ENCODE data around the gene GALNTL6.
A peak's percentile ranks its signal among the peaks of the same experiment; 100 is the strongest.

Gene GALNTL6

GRCh38 chr4:172073590-172073989, 260.4 kb downstream of the GALNTL6 start:
- no peak overlapping the region for H2BK15ac ChIP-seq (ENCODE audit: low read depth, poor library complexity, severe bottlenecking)
- H3K27me3 ChIP-seq (ENCODE audit: control insufficient read depth in 1 of 2, insufficient read depth in 1 of 2, low read length in 2 of 2) = no peaks in the 10 kb centered on the region
- no peak overlapping the region for H2AFZ ChIP-seq (ENCODE audit: low read depth, low read length)
- H2BK5ac ChIP-seq (ENCODE audit: low read depth, low read length, poor library complexity, severe bottlenecking) = no peak overlapping the region
- no peak overlapping the region for H3K4me3 ChIP-seq (ENCODE audit: insufficient read depth in 1 of 2, low read depth in 1 of 2, low read length in 2 of 2)
- H3K27ac ChIP-seq (ENCODE audit: low read length, poor library complexity, severe bottlenecking) = no peak overlapping the region
- no peaks in the 10 kb centered on the region for H3K36me3 ChIP-seq (ENCODE audit: control insufficient read depth in 1 of 2, insufficient read depth in 2 of 2, low read depth in 1 of 2, low read length in 2 of 2)
- H3K4me2 ChIP-seq (ENCODE audit: low read length, poor library complexity, severe bottlenecking) = no peak overlapping the region
- H3K18ac ChIP-seq (ENCODE audit: low read depth in 1 of 2, low read length in 2 of 2) = no peak overlapping the region
- H2BK120ac ChIP-seq (ENCODE audit: low read depth, low read length) = no peak overlapping the region
- no peak overlapping the region for H3K4ac ChIP-seq (ENCODE audit: low read depth in 1 of 2, low read length in 2 of 2)
- no peak overlapping the region for H3K14ac ChIP-seq (ENCODE audit: low read length in 2 of 2)
- DNase-seq = no peak
- H3K9ac ChIP-seq (ENCODE audit: low read length) = no peak overlapping the region
- H2BK12ac ChIP-seq (ENCODE audit: low read length in 2 of 2) = no peak overlapping the region
- no peak overlapping the region for H3K23ac ChIP-seq (ENCODE audit: low read length in 2 of 2)
- no peak overlapping the region for H4K91ac ChIP-seq (ENCODE audit: low read length)
- H3K79me1 ChIP-seq (replicated peaks; ENCODE audit: low read length, poor library complexity, severe bottlenecking) = no peaks in the 10 kb centered on the region
- no peaks in the 10 kb centered on the region for H3K9me3 ChIP-seq (ENCODE audit: control insufficient read depth, low read length)
- H4K8ac ChIP-seq (ENCODE audit: low read length) = no peak overlapping the region
- no peaks in the 10 kb centered on the region for H3K4me1 ChIP-seq (ENCODE audit: control insufficient read depth, insufficient read depth, low read depth, low read length)
- H2AK5ac ChIP-seq (ENCODE audit: low read length, severe bottlenecking) = no peak overlapping the region

GRCh38 chr4:172083272-172083671, 270.1 kb downstream of the GALNTL6 start:
- 97% methylated on average over 1 of the region's 1 CpG for WGBS
- Histone ChIP-seq H3K4me3 (ENCODE audit: insufficient read depth in 1 of 2, low read depth in 1 of 2, low read length in 2 of 2) (no peak overlapping the region), H3K36me3 (ENCODE audit: control insufficient read depth in 1 of 2, insufficient read depth in 2 of 2, low read depth in 1 of 2, low read length in 2 of 2) (no peaks in the 10 kb centered on the region), H3K18ac (ENCODE audit: low read depth in 1 of 2, low read length in 2 of 2) (no peak overlapping the region), H4K8ac (ENCODE audit: low read length) (no peak overlapping the region), H2AFZ (ENCODE audit: low read depth, low read length) (no peak overlapping the region), H4K91ac (ENCODE audit: low read length) (no peak overlapping the region), H3K79me1 (replicated peaks; ENCODE audit: low read length, poor library complexity, severe bottlenecking) (no peaks in the 10 kb centered on the region), H3K4me2 (ENCODE audit: low read length, poor library complexity, severe bottlenecking) (no peak overlapping the region), H2BK15ac (ENCODE audit: low read depth, poor library complexity, severe bottlenecking) (no peak overlapping the region), H2BK12ac (ENCODE audit: low read length in 2 of 2) (no peak overlapping the region), H3K9ac (ENCODE audit: low read length) (no peak overlapping the region), H3K27ac (ENCODE audit: low read length, poor library complexity, severe bottlenecking) (no peak overlapping the region), H2BK5ac (ENCODE audit: low read depth, low read length, poor library complexity, severe bottlenecking) (no peak overlapping the region), H2BK120ac (ENCODE audit: low read depth, low read length) (no peak overlapping the region), H2AK5ac (ENCODE audit: low read length, severe bottlenecking) (no peak overlapping the region), H3K4ac (ENCODE audit: low read depth in 1 of 2, low read length in 2 of 2) (no peak overlapping the region), H3K14ac (ENCODE audit: low read length in 2 of 2) (no peak overlapping the region), H3K4me1 (ENCODE audit: control insufficient read depth, insufficient read depth, low read depth, low read length) (no peaks in the 10 kb centered on the region), H3K23ac (ENCODE audit: low read length in 2 of 2) (no peak overlapping the region), H3K27me3 (ENCODE audit: control insufficient read depth in 1 of 2, insufficient read depth in 1 of 2, low read length in 2 of 2) (no peaks in the 10 kb centered on the region), H3K9me3 (ENCODE audit: control insufficient read depth, low read length) (no peaks in the 10 kb centered on the region)
- DNase-seq = no peak

GRCh38 chr4:172088556-172088955, 275.4 kb downstream of the GALNTL6 start:
- Histone ChIP-seq H3K14ac (ENCODE audit: low read length in 2 of 2) (no peak overlapping the region), H3K18ac (ENCODE audit: low read depth in 1 of 2, low read length in 2 of 2) (no peak overlapping the region), H4K8ac (ENCODE audit: low read length) (no peak overlapping the region), H2AK5ac (ENCODE audit: low read length, severe bottlenecking) (no peak overlapping the region), H3K4me1 (ENCODE audit: control insufficient read depth, insufficient read depth, low read depth, low read length) (no peaks in the 10 kb centered on the region), H2BK5ac (ENCODE audit: low read depth, low read length, poor library complexity, severe bottlenecking) (no peak overlapping the region), H4K91ac (ENCODE audit: low read length) (no peak overlapping the region), H2BK15ac (ENCODE audit: low read depth, poor library complexity, severe bottlenecking) (no peak overlapping the region), H3K9me3 (ENCODE audit: control insufficient read depth, low read length) (no peaks in the 10 kb centered on the region), H2BK120ac (ENCODE audit: low read depth, low read length) (no peak overlapping the region), H2BK12ac (ENCODE audit: low read length in 2 of 2) (no peak overlapping the region), H3K27me3 (ENCODE audit: control insufficient read depth in 1 of 2, insufficient read depth in 1 of 2, low read length in 2 of 2) (no peaks in the 10 kb centered on the region), H2AFZ (ENCODE audit: low read depth, low read length) (no peak overlapping the region), H3K4ac (ENCODE audit: low read depth in 1 of 2, low read length in 2 of 2) (no peak overlapping the region), H3K9ac (ENCODE audit: low read length) (no peak overlapping the region), H3K4me3 (ENCODE audit: insufficient read depth in 1 of 2, low read depth in 1 of 2, low read length in 2 of 2) (no peak overlapping the region), H3K4me2 (ENCODE audit: low read length, poor library complexity, severe bottlenecking) (no peak overlapping the region), H3K27ac (ENCODE audit: low read length, poor library complexity, severe bottlenecking) (no peak overlapping the region), H3K23ac (ENCODE audit: low read length in 2 of 2) (no peak overlapping the region), H3K79me1 (replicated peaks; ENCODE audit: low read length, poor library complexity, severe bottlenecking) (no peaks in the 10 kb centered on the region), H3K36me3 (ENCODE audit: control insufficient read depth in 1 of 2, insufficient read depth in 2 of 2, low read depth in 1 of 2, low read length in 2 of 2) (no peaks in the 10 kb centered on the region)
- no peak for DNase-seq
- 75% methylated on average over 1 of the region's 2 CpGs for WGBS

- Histone ChIP-seq H3K4me3 (ENCODE audit: insufficient read depth in 1 of 2, low read depth in 1 of 2, low read length in 2 of 2) (no peak overlapping the region), H3K14ac (ENCODE audit: low read length in 2 of 2) (no peak overlapping the region), H3K9me3 (ENCODE audit: control insufficient read depth, low read length) (no peaks in the 10 kb centered on the region), H3K36me3 (ENCODE audit: control insufficient read depth in 1 of 2, insufficient read depth in 2 of 2, low read depth in 1 of 2, low read length in 2 of 2) (no peaks in the 10 kb centered on the region), H3K79me1 (replicated peaks; ENCODE audit: low read length, poor library complexity, severe bottlenecking) (no peaks in the 10 kb centered on the region), H2AK5ac (ENCODE audit: low read length, severe bottlenecking) (no peak overlapping the region), H3K4me2 (ENCODE audit: low read length, poor library complexity, severe bottlenecking) (no peak overlapping the region), H3K4ac (ENCODE audit: low read depth in 1 of 2, low read length in 2 of 2) (no peak overlapping the region), H4K8ac (ENCODE audit: low read length) (no peak overlapping the region), H3K27me3 (ENCODE audit: control insufficient read depth in 1 of 2, insufficient read depth in 1 of 2, low read length in 2 of 2) (no peaks in the 10 kb centered on the region), H2BK15ac (ENCODE audit: low read depth, poor library complexity, severe bottlenecking) (no peak overlapping the region), H2BK12ac (ENCODE audit: low read length in 2 of 2) (no peak overlapping the region), H3K18ac (ENCODE audit: low read depth in 1 of 2, low read length in 2 of 2) (no peak overlapping the region), H2BK120ac (ENCODE audit: low read depth, low read length) (no peak overlapping the region), H2BK5ac (ENCODE audit: low read depth, low read length, poor library complexity, severe bottlenecking) (no peak overlapping the region), H4K91ac (ENCODE audit: low read length) (no peak overlapping the region), H2AFZ (ENCODE audit: low read depth, low read length) (no peak overlapping the region), H3K27ac (ENCODE audit: low read length, poor library complexity, severe bottlenecking) (no peak overlapping the region), H3K4me1 (ENCODE audit: control insufficient read depth, insufficient read depth, low read depth, low read length) (no peaks in the 10 kb centered on the region), H3K23ac (ENCODE audit: low read length in 2 of 2) (no peak overlapping the region), H3K9ac (ENCODE audit: low read length) (no peak overlapping the region)
- 73% methylated on average over 4 of the region's 4 CpGs for WGBS
- DNase-seq = peak; percentile 6
Observed at GRCh38 chr4:172095161-172095560, 282.0 kb downstream of the GALNTL6 start.
